GM03348 (cell line): ENCODE data around the gene HOXD4.

Source experiments
- DNase-seq: peaks from one replicate; pipeline ENCODE4 v3.0.0; 2012; ENCODE audit warnings: low spot score

The HOXD4 gene

DNA sequence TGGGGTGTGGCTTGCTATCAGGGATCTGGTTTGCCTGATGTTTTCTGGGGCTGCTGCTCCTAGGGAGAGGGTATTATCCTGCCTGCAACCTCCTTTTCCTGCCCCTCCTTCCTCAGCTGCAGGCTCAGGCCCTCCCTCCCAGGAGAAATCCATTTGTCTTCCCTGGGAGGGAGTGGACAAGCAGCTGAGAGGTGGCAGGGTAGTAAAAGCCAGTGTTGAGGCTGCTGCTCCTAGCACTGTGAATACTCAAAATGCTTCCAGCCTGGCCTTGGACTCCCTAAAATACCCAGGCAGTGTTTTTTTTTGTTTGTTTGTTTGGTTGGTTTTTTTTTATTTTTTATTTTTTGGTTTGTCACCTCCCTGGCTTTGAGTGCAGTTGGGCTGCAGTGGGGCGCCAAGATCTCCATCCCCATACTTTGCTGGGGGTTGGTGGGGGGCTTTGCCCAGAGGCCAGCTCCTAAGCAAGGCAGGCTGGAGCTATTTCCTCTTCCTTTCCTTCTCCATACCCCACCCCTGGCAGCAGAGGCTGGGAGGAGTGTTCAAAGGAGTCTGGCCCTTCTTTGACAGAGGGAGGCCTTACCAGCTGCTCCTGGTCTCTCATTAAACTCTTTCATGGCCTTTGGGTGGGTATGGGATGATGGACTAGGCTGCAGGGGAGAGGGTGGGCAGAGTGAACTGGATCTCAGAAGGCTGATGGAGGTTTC lies 19.4 kb downstream of the HOXD4 start:
- DNase-seq: no peak

DNA sequence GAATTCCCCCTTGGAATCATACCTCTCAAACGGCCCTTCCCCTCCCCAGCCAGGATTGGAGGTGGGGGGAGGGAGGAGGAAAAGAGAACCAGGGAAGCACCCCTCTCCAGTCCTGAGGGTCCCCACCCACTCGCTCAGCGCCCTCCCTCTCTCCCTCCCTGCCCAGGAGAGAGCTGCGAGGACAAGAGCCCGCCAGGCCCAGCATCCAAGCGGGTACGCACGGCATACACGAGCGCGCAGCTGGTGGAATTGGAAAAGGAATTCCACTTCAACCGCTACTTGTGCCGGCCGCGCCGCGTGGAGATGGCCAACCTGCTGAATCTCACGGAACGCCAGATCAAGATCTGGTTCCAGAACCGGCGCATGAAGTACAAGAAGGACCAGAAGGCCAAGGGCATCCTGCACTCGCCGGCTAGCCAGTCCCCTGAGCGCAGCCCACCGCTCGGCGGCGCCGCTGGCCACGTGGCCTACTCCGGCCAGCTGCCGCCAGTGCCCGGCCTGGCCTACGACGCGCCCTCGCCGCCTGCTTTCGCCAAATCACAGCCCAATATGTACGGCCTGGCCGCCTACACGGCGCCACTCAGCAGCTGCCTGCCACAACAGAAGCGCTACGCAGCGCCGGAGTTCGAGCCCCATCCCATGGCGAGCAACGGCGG lies 20.1 kb downstream of the HOXD4 start:
- DNase-seq: no peak

GRCh38 chr2:176172007-176172894 lies 20.9 kb downstream of the HOXD4 start:
- no peak for DNase-seq

DNA sequence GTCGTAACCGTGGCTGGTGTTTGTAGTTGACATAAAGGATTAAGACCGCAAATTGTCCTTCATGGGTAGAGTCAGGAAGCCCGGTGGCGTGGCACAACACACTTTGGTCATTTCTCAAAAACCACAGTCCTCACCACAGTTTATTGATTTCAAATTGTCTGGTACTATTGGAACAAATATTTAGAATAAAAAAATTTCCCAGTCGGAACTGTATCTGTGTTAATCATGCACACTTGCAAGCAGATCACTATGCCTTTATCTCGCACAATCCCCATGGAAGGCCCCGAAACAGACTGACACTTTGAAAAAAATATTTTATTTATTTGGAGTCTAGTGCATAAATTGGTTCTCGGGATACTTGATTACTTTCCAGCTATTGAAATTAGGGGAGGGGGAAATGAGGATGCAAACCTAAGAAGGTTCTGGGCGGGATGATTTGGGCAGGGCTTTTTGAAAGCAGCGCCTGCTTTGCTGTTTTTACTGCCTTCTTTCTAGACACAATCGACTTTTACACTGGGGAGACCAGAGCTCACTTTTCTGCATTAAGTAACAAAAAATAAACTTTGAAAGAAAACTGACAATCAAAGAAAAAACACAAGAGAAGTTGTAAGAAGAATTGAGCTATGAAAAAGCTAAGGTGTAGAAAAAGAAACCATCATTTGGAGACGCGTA lies 21.7 kb downstream of the HOXD4 start:
- DNase-seq: no peak

- no peak for DNase-seq
Observed at GRCh38 chr2:176173567-176174381, 22.4 kb downstream of the HOXD4 start.

DNA sequence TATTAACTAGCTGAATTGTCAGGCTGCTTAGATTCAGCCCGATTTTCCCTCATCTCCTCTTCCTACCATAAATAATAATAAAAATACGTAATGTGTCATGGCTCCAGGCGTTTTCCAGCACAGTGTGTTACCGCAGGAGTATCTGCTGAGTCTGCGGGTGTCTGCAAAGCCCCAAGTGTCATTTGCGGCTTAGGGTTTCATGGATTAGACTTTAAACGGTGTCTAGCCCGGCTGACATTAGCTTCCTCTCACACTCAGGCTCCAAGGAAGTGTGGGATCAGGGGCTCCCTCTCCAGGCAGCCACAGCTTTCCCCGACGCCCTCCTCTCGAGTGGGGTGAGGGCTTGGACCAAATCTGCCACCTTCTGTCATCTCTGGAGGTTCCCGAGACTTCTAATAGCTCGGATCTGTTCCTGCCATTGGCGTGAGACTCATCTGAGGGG lies 23.1 kb downstream of the HOXD4 start:
- peak; percentile 52 for DNase-seq

DNA sequence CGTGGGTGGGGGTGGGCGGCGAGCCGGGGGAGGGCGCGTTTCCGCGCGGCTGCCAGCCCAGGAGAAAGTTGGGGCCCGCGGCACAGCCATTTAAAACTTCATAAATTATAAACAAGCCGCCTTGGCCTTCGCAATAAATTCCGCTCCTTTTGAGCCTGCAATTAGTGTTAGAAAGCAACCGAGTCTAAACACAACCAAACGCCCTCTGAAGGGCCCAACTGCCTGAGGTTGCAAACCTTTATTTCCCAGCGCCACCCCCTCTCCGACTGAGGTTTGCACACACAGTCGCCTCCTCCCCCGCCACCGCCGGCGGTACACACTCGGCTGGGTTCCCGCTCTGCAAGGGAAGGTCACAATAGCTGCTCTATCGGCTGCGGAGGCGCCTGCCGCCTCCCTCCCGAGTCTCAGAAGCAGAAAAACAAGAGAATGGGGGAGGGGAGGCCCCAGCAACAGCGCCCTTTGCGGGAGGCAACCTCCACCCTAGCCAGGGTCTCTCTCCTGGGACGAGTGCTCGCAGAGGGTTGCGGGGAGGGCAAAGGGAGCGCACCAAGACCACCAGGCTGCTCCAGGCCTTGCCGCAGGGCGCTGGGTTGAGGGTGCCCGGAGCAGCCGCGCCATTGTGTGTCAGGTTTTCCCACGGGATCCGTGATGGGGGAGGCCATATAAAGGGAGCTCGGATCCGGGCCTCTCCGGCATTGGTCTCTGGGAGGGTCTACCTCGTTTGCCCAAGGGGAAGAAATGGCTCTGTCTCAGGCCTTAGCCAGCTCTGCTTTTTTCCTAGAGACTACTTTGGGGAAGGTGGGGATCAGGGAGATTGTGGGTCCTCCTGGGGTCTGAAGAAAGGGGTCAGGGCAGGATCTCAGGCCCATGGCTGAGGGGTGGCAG lies 23.7 kb downstream of the HOXD4 start:
- no peak for DNase-seq

DNA sequence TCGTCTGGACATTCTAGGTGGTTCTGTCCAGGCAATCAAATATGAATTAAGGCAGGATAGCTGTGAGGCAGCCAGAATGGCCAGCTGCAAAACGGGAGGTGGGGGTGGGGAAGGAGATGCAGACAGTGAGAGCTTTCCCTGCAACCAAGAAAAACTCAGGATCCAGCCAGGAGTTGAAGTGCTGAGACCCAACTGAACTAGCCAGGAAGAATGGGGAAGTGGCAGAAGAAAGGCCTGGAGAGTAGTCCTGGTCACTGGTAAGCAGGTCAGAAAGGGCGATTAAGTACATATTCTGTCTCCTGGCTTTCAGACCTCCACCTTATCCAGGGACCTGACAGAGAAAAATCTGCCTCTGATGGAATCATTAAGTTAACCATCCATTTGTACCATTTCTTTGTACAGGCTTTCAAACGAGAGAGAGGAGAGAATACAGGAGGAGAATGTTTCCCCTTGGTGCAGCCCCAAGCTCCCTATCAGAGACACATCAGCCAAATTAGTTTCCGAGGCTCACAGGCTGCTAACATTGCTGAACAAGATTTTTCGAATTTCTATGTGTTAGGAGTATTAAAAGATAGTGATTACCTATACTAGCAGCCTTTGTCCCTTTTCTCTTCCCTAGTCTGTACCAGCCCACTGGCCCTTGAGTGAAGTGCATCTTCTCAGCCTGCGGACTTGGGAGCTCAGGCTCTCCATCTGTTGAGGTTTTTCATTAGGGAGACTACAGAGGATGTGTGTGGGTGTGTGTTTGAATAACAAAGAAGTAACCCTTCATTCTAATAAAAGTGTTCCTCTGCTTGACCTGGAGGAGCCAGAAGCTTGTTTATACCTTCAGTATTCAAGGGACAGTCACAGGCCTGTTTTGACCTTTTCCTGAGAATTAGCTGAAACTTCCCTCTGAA lies 24.6 kb downstream of the HOXD4 start:
- DNase-seq: no peak

GRCh38 chr2:176177580-176178037 lies 26.3 kb downstream of the HOXD4 start:
- DNase-seq: no peak

GRCh38 chr2:176178038-176178756 lies 26.8 kb downstream of the HOXD4 start:
- DNase-seq: peak; percentile 67

DNA sequence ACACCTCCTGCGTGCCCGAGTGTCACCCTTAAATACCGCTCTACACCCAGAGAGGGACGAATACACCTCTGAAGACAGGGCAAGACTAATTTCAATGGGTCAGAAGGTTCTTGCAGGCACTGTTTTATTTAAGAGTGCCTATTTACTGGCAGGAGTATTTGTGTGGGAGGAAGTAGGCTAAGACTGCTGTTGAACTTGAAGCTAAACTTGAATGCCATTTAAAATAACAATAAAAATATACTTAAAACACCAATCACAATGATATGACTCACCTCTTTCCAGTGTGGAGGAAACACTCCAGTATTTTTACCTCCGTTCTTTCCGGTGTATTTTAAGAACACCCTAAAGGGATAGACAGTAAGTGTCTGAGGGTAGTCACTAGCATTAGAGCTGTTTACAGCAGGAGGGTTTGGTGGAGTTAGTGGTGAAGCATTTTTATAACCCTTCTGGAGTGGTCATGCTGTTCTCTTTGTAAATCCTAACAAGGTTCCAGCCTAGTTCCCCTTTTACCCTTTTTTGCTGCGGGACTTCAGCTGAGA lies 27.5 kb downstream of the HOXD4 start:
- DNase-seq: no peak

GRCh38 chr2:176181551-176181950 lies 30.2 kb downstream of the HOXD4 start:
- DNase-seq: no peak

- no peak for DNase-seq
Observed at GRCh38 chr2:176182671-176183070, 31.3 kb downstream of the HOXD4 start.

DNA sequence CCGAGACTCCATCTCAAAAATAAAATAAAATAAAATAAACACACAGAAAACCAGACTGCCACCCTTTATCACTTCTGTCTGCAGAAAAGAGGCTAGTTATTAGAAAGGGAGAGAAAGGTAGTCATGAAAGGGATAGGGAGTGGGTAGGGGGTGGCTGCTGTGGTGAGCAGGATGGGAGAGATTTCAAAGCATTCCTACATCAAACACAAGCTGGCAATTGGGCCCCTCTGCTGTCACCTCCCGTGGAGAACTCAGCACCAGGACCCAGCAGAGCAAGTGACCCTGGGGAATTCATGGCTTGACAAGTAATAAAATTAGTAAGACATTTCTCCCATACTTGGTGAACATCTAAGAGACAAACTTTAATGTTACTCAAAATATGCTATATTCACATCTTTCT lies 33.4 kb downstream of the HOXD4 start:
- no peak for DNase-seq

DNA sequence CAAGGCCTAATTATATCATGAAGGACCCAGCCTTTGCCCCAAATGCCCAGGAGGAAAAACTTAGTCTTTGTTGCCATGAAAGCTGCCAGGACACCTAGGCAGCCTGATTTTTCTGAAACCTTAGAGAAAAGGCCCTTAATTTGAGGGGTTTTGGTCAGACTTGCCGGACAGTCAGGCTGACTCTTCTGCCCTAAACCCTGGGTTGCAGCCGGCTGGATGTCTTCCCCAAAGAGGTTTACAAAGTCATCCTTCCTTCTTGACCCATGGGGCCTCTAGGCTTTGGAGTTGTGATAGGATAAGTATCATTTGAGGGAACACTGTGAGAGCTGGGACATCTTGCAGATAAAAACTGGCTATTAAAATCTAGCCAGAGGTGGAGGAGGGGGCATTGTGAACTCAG lies 34.7 kb downstream of the HOXD4 start:
- DNase-seq: no peak

DNA sequence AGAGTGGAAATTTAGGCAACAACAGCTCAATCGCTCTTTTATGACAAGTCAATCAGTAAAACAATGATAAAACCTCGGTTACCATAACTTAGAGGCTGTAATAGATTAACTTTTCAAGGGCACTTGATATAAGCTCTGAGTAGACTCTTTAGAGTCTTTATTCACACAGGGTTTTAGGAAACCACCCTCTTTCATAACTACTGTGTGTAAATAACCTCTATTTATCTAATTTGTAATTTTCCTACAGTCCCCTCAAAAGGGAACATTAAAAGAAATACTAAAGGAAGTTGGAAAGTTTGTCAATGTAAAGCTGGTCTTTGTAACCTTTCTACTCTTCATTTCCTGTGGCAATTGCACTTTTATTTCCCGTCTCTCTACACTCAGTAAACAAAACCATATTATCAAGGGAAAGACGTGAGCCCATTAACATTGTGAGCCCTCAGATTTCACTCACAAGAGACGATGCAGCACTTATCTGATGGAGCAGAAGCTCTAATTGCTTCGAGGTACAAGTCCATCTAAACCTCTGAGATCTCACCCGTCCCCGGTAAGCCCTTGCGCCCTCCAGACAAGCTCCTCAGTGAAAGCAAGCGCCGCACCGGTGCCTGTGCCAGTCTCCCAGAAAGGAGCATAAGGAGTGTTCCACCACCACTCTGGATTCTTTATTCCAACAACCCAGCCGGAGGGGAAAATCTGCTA lies 36.0 kb downstream of the HOXD4 start:
- peak; percentile 53 for DNase-seq

DNA sequence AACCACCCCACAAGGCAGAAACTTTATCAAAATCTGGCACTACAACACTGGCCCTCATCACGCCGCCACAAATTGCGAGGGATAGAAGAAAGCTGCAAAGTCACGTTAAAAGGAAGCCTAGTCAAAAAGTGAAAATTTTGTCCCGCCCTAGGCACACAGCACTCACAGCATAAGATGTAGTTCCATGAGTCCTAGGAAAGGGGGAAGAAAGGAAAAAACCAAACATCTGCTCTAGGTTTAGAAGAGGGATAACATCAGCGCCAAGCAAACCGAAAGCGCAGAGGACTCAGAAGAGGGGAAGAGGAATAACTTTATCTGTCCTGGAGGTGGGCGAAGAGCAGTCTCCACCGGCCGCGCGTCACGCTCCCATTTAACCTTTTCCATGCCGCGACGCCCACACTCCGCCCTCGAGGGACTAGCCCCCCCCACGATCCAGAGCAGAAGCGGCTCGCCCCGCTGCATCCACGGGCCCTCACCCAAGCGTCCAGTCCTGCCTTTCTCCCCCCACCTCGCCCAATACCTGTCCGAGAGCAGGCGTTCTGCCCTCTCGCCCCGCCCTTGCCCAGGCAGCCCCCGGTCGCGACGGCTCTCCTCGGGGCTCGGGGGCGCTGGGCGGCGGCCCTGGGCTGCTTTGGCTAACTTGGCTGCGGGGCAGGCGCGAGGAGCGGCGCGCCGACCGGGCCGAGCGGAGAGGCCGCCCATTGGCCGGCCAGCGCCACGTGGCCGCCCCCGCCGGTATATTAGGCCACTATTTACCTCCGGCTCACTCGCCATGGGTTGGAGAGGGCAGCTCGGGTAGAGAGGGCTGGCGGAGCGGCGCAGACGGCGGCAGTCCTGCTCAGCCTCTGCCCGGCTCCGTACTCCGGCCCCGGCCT lies 36.8 kb downstream of the HOXD4 start, which contains the start of gene HOXD1:
Gene HOXD1 (plus strand): TSS at position 770 of the 875 bp plus-strand sequence. CDS start 134 bp downstream, outside the sequence.
- peak; percentile 97 for DNase-seq
